Urothelium cell line (cell line): ENCODE results near the gene AGPAT3.
A peak's percentile ranks its signal among the peaks of the same experiment; 100 is the strongest.

Experiments
- DNase-seq: peaks from one replicate; pipeline ENCODE4 v3.0.0; 2011; ENCODE audit warnings: low spot score, mixed read lengths
- FAIRE-seq: peaks from 2 replicates; lab custom pipeline; 2011; peaks lifted over from hg19 to GRCh38; lab: Jason Lieb, UNC

The AGPAT3 gene

GRCh38 chr21:43861706-43862105, 3.3 kb upstream of the AGPAT3 start:
- no peak for DNase-seq
- FAIRE-seq: no peak

GRCh38 chr21:43864313-43864961, 586 bp upstream of the AGPAT3 start:
- no peak for DNase-seq
- FAIRE-seq: no peak

GRCh38 chr21:43865540-43866259, 677 bp downstream of the AGPAT3 start:
- no peak for DNase-seq

GRCh38 chr21:43866260-43866629, 1.2 kb downstream of the AGPAT3 start:
- FAIRE-seq (no peak), DNase-seq (no peak)

More at GRCh38 chr21:43865540-43866259, 677 bp downstream of the AGPAT3 start:
- FAIRE-seq: no peak

- DNase-seq: no peak
- no peak for FAIRE-seq
Observed at GRCh38 chr21:43866659-43867331, 1.8 kb downstream of the AGPAT3 start.

- FAIRE-seq: no peak
- DNase-seq: no peak
Observed at GRCh38 chr21:43867332-43867703, 2.3 kb downstream of the AGPAT3 start.

GRCh38 chr21:43867948-43868347, 2.9 kb downstream of the AGPAT3 start:
- no peak for FAIRE-seq

GRCh38 chr21:43868461-43868860, 3.4 kb downstream of the AGPAT3 start:
- FAIRE-seq (no peak), DNase-seq (no peak)

More at GRCh38 chr21:43867948-43868347, 2.9 kb downstream of the AGPAT3 start:
- DNase-seq: no peak

GRCh38 chr21:43869486-43870325, 4.7 kb downstream of the AGPAT3 start:
- DNase-seq (no peak), FAIRE-seq (no peak)

- no peak for FAIRE-seq
Observed at GRCh38 chr21:43871487-43871886, 6.5 kb downstream of the AGPAT3 start.

GRCh38 chr21:43872531-43873197, 7.6 kb downstream of the AGPAT3 start:
- FAIRE-seq: no peak
- DNase-seq: no peak

More at GRCh38 chr21:43871487-43871886, 6.5 kb downstream of the AGPAT3 start:
- no peak for DNase-seq

- FAIRE-seq (no peak), DNase-seq (no peak)
Observed at GRCh38 chr21:43873673-43874072, 8.7 kb downstream of the AGPAT3 start.

- no peak for FAIRE-seq
Observed at GRCh38 chr21:43874085-43874805, 9.2 kb downstream of the AGPAT3 start.

GRCh38 chr21:43876605-43877004, 11.6 kb downstream of the AGPAT3 start:
- DNase-seq: no peak

More at GRCh38 chr21:43874085-43874805, 9.2 kb downstream of the AGPAT3 start:
- DNase-seq: no peak

GRCh38 chr21:43877936-43878575, 13.0 kb downstream of the AGPAT3 start:
- FAIRE-seq (peak; percentile 70), DNase-seq (no peak)

More at GRCh38 chr21:43876605-43877004, 11.6 kb downstream of the AGPAT3 start:
- FAIRE-seq: no peak

GRCh38 chr21:43879348-43880110, 14.5 kb downstream of the AGPAT3 start:
- FAIRE-seq (no peak), DNase-seq (no peak)

- DNase-seq (peak; percentile 26), FAIRE-seq (no peak)
Observed at GRCh38 chr21:43880111-43880985, 15.3 kb downstream of the AGPAT3 start.
